ENCODE results near the gene OGFRL1.

Gene OGFRL1

DNA sequence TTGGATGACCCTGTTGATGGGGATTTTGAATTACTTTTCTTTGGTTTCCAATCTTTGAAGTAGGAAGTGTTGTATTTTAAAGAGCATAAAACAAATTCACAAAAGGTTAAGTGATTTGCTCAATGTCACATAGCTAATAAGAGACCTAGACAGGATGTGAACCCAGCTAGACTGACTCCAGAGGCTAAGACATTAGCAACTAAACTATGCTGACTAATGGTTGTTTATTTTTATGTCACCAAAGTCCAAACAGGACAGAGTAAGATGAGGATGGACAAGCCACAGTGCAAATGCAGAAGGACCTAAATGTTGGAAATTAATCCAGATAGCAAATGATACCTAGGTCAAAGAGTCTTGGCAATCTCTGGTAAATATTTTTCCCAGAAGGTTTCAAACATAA, 38.0 kb downstream of the OGFRL1 start:
- no peaks in the 10 kb centered on the region for H3K9me3 ChIP-seq
- H3K4me3 ChIP-seq = no peak overlapping the region
- no peaks in the 10 kb centered on the region for H4K20me1 ChIP-seq
- H3K4me1 ChIP-seq = peaks cover 16% of the 10 kb centered on the region
- H3K27ac ChIP-seq = no peak overlapping the region
- H3K4me2 ChIP-seq = no peak overlapping the region
- H3K27me3 ChIP-seq = no peaks in the 10 kb centered on the region
- TF ChIP-seq Cebpa-rat (IDR thresholded peaks at IDR 0.05) = no peak
- H3K9ac ChIP-seq = no peak overlapping the region
- no peaks in the 10 kb centered on the region for H3K36me3 ChIP-seq

DNA sequence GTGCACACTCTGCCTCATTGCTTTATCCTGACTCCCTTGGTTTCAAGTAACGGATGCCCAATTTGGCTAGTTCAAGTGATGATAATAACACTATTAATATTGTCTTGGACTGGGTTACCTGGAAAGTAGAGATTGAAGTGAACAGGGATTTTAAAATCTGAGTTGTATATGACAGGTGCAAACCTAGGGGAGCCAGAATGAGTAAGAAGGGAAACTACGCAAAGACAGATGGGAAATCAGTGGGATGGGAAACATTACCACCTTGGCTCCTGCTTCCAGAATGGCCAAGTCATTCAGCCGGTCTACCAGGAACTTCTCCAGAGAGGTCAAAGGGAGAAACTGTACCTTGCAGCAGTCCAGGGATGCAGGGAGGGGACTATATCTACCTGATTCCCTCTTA, 41.9 kb downstream of the OGFRL1 start:
- H3K4me2 ChIP-seq = no peak overlapping the region
- no peaks in the 10 kb centered on the region for H3K27me3 ChIP-seq
- no peak overlapping the region for H3K4me3 ChIP-seq
- no peaks in the 10 kb centered on the region for H3K36me3 ChIP-seq
- no peak for TF ChIP-seq Cebpa-rat (IDR thresholded peaks at IDR 0.05)
- H3K9ac ChIP-seq = no peak overlapping the region
- no peaks in the 10 kb centered on the region for H4K20me1 ChIP-seq
- H3K27ac ChIP-seq = no peak overlapping the region
- no peaks in the 10 kb centered on the region for H3K4me1 ChIP-seq
- no peaks in the 10 kb centered on the region for H3K9me3 ChIP-seq

- no peak overlapping the region for H3K4me3 ChIP-seq
- no peak for TF ChIP-seq Cebpa-rat (IDR thresholded peaks at IDR 0.05)
- H3K9me3 ChIP-seq = peaks cover 4% of the 10 kb centered on the region; the same call in 1 of the 2 replicates
- no peak overlapping the region for H3K27ac ChIP-seq
- H3K9ac ChIP-seq = no peak overlapping the region
- H3K4me2 ChIP-seq = no peak overlapping the region
- no peaks in the 10 kb centered on the region for H3K4me1 ChIP-seq
- no peaks in the 10 kb centered on the region for H3K27me3 ChIP-seq
- no peaks in the 10 kb centered on the region for H4K20me1 ChIP-seq
- H3K36me3 ChIP-seq = no peaks in the 10 kb centered on the region
These were observed 43.4 kb downstream of the OGFRL1 start for GRCh38 chr6:71332012-71332411.

- peaks cover 4% of the 10 kb centered on the region; the same call in 1 of the 2 replicates for H3K9me3 ChIP-seq
- H3K4me2 ChIP-seq = no peak overlapping the region
- no peaks in the 10 kb centered on the region for H3K4me1 ChIP-seq
- no peak overlapping the region for H3K9ac ChIP-seq
- H3K27me3 ChIP-seq = no peaks in the 10 kb centered on the region
- no peak for TF ChIP-seq Cebpa-rat (IDR thresholded peaks at IDR 0.05)
- no peak overlapping the region for H3K27ac ChIP-seq
- no peak overlapping the region for H3K4me3 ChIP-seq
- H3K36me3 ChIP-seq = no peaks in the 10 kb centered on the region
- H4K20me1 ChIP-seq = no peaks in the 10 kb centered on the region
These were observed 44.4 kb downstream of the OGFRL1 start for GRCh38 chr6:71333050-71333449.

DNA sequence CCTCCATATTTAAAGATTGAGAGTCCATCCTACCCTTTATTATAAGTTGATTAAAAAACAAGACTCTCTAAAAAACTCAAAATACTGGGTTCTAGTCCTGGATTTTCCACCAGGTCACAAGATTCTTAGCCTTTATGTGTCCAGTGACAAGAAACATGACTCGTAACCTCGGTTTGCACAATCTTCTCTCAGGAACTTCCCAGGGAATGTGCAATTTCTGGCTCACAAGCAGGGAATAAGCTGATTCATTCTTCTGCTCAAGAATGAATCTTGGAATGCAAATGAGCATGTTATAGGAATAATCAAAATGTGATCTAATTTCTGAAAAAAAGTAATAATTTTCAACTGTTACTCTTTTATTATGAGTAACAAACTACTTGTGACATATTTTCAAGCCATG, 45.1 kb downstream of the OGFRL1 start:
- Histone ChIP-seq H3K9me3 (peaks cover 4% of the 10 kb centered on the region; the same call in 1 of the 2 replicates), H4K20me1 (no peaks in the 10 kb centered on the region), H3K27ac (no peak overlapping the region), H3K4me2 (no peak overlapping the region), H3K4me1 (no peaks in the 10 kb centered on the region), H3K4me3 (no peak overlapping the region), H3K36me3 (no peaks in the 10 kb centered on the region), H3K9ac (no peak overlapping the region), H3K27me3 (no peaks in the 10 kb centered on the region)
- TF ChIP-seq Cebpa-rat (IDR thresholded peaks at IDR 0.05) = no peak

GRCh38 chr6:71334768-71335167, 46.2 kb downstream of the OGFRL1 start:
- no peak overlapping the region for H3K4me3 ChIP-seq

GRCh38 chr6:71335544-71335943, 46.9 kb downstream of the OGFRL1 start:
- peaks cover 4% of the 10 kb centered on the region; the same call in 1 of the 2 replicates for H3K9me3 ChIP-seq
- H3K4me1 ChIP-seq = no peaks in the 10 kb centered on the region
- no peak overlapping the region for H3K4me3 ChIP-seq
- no peaks in the 10 kb centered on the region for H4K20me1 ChIP-seq
- H3K4me2 ChIP-seq = no peak overlapping the region
- no peak for TF ChIP-seq Cebpa-rat (IDR thresholded peaks at IDR 0.05)
- no peak overlapping the region for H3K9ac ChIP-seq
- H3K36me3 ChIP-seq = no peaks in the 10 kb centered on the region
- no peak overlapping the region for H3K27ac ChIP-seq
- no peaks in the 10 kb centered on the region for H3K27me3 ChIP-seq

More at GRCh38 chr6:71334768-71335167, 46.2 kb downstream of the OGFRL1 start:
- no peaks in the 10 kb centered on the region for H3K36me3 ChIP-seq
- H3K27me3 ChIP-seq = no peaks in the 10 kb centered on the region
- no peaks in the 10 kb centered on the region for H3K4me1 ChIP-seq
- peaks cover 4% of the 10 kb centered on the region; the same call in 1 of the 2 replicates for H3K9me3 ChIP-seq
- no peak overlapping the region for H3K27ac ChIP-seq
- no peak overlapping the region; the same call in 1 of the 2 replicates for H3K4me2 ChIP-seq
- H3K9ac ChIP-seq = no peak overlapping the region
- H4K20me1 ChIP-seq = no peaks in the 10 kb centered on the region
- TF ChIP-seq Cebpa-rat (IDR thresholded peaks at IDR 0.05) = no peak

DNA sequence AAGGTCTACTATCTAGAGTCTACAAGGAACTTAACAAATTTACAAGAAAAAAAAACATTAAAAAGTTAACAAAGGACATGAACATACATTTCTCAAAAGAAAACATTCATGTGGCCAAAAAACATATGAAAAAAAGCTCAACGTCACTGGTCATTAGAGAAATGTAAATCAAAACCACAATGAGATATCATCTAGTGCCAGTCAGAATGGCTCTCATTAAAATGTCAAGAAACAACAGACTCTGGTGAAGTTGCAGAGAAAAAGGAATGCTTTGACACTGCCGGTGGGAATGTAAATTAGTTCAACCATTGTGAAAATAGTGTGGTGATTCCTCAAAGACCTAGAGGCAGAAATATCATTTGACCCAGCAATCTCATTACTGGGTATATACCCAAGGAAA, 48.3 kb downstream of the OGFRL1 start:
- H4K20me1 ChIP-seq = no peaks in the 10 kb centered on the region
- H3K4me3 ChIP-seq = no peak overlapping the region
- H3K27ac ChIP-seq = no peak overlapping the region
- H3K9ac ChIP-seq = no peak overlapping the region
- no peaks in the 10 kb centered on the region for H3K4me1 ChIP-seq
- H3K4me2 ChIP-seq = no peak overlapping the region
- H3K36me3 ChIP-seq = no peaks in the 10 kb centered on the region
- TF ChIP-seq Cebpa-rat (IDR thresholded peaks at IDR 0.05) = no peak
- H3K9me3 ChIP-seq = peaks cover 4% of the 10 kb centered on the region; the same call in 1 of the 2 replicates
- H3K27me3 ChIP-seq = no peaks in the 10 kb centered on the region

DNA sequence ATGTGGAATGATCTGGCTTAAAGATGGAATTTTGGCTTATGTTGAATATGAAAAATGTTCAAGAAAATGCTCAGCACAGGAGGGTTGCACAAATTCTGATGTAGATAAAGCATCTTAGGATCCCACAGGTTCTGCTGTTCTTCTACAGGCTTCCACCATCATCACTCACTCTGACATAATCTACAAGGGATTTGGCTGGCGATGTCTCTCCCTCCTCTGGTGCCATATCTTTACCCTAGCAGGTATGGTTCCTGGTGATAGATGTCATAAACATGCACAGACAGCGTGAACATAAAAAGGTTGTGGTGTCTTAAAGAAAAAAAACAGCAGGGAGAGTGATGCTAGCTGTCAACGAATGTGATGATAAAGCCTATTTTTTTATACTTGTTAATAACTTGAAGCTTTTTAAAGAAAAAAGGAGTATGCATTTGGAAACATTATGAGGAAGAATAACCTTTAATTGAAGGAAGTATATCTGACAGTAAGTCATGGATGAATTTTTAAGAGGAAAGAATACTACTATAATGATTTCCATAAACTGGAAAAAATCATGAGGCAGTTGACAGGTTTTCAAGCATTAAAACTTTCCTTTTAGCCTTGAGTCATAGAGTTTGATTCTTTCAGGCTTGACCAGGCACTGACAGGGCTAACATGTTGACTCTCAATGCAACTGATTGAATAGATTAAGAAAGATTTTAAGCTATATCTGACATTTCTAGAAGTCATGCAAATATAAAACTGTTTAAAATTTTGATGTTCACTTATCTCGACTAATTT, 50.1 kb downstream of the OGFRL1 start:
- no peak overlapping the region for H3K27ac ChIP-seq
- no peaks in the 10 kb centered on the region for H4K20me1 ChIP-seq
- H3K4me2 ChIP-seq = no peak overlapping the region
- H3K27me3 ChIP-seq = no peaks in the 10 kb centered on the region
- no peaks in the 10 kb centered on the region for H3K4me1 ChIP-seq
- TF ChIP-seq Cebpa-rat (IDR thresholded peaks at IDR 0.05) = no peak
- no peak overlapping the region for H3K9ac ChIP-seq
- no peaks in the 10 kb centered on the region for H3K36me3 ChIP-seq
- H3K4me3 ChIP-seq = no peak overlapping the region
- H3K9me3 ChIP-seq = peaks cover 4% of the 10 kb centered on the region; the same call in 1 of the 2 replicates

GRCh38 chr6:71342772-71343171, 54.2 kb downstream of the OGFRL1 start:
- no peaks in the 10 kb centered on the region for H3K27me3 ChIP-seq
- no peaks in the 10 kb centered on the region for H4K20me1 ChIP-seq
- no peaks in the 10 kb centered on the region for H3K9me3 ChIP-seq
- no peak overlapping the region for H3K4me3 ChIP-seq
- no peak overlapping the region for H3K27ac ChIP-seq
- no peak overlapping the region for H3K4me2 ChIP-seq
- TF ChIP-seq Cebpa-rat (IDR thresholded peaks at IDR 0.05) = no peak
- H3K4me1 ChIP-seq = peaks cover 11% of the 10 kb centered on the region
- H3K9ac ChIP-seq = no peak overlapping the region
- H3K36me3 ChIP-seq = no peaks in the 10 kb centered on the region
